ENCODE results near the gene TUFT1.
"Not testable (repeated sequence)": the region's sequence is repeated elsewhere in the genome, so short reads cannot be mapped to it uniquely, and the experiment has no call there.

TUFT1 gene

DNA sequence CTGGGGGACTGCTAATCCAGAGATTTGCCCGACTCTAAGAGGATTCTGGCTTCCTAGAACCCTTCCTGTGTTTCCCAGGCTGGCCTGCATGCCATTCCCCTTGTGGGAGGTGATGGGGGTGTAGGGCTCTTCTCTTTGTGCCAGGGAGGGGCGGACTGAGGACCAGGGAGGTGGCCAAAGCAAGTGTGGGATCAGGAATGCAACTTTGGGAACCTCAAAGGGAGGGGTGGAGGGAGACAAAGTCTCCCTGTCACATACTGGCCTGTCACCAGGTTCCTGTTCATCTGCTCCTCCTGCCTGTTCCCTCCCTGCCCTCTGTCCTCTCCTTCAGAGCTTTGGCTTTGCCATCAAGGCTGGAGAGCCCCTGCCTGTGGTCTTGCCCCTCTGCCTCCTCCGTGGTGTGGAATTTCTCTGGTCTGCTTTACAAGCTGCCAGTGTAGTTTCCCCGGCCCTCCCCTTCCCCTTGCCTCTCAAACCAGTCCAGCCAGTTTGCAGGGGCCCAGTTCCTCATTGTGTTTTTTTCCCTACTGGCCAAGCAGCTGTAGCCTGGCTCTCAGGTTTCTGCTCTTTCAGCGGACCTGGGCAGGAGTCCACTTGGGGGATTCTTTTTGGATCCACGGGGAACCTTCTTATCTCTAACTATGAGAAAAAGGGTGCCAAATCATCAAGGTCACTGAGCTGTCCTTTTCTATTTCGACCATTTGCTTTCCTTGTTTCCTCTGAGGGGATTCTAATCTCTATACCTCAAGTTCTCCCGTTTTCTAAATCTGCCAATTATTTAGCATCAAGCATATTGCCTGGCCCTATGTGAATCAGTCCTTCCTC is 27.1 kb upstream of the TUFT1 start:
- DNase-seq, result no peak

DNA sequence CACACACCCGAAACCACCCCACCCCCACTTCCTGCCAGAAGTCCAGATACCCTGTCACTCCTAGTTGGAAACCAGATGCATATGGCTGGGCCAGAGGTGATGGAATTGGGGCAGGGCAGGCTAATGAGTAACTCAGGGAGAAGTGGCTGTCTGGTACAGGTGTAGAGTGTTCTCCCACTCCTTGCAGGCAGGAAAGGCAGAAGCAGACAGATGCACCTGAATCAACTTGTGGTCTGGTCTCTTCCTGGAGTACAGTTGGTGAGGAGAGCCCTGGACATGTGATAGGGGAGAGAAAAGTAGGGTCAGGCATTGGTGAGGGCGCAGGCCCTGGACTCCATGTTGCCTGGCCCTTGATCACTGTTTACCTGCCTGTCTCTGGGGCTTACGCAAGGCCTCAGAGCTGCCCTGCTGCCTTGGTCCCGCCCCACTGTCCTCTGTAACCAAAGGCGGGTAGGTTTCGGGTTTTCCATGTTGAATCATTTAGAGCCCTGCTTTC is 26.4 kb upstream of the TUFT1 start:
- DNase-seq, result no peak

DNA sequence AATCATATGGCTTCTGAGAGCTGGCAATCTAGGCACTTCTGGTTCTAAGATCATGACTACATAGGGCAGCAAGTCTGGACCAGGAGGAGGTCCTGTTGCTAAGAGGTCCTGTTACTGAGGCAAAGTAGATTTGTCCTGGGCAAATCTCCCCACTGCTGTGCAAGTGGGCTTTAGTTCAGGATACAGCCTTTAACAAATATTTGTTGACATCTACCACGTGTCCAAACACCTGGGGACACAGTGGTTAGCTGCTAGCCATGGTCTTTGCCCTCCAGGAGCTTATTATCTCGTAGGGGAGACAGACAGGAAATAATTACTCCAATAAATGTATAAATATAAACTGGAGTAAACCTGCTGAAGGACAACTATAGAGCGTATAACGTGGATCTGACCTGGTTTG is 25.7 kb upstream of the TUFT1 start:
- DNase-seq, result no peak

DNA sequence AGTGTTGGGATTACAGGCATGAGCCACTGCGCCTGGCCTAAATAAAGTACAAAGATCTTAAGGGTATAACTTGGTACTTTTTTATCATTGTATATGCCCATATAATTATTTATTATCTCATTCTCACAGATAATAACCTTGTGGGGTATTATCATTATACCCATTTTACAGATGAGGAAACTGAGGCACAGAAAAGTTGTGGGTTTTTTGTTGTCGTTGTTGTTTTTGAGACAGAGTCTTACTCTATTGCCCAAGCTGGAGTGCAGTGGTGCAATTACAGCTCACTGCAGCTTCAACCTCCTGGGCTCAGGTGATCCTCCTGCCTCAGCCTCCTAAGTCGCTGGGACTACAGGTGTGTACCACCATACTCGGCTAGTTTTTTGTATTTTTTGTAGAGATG is 24.8 kb upstream of the TUFT1 start:
- no peak for DNase-seq

DNA sequence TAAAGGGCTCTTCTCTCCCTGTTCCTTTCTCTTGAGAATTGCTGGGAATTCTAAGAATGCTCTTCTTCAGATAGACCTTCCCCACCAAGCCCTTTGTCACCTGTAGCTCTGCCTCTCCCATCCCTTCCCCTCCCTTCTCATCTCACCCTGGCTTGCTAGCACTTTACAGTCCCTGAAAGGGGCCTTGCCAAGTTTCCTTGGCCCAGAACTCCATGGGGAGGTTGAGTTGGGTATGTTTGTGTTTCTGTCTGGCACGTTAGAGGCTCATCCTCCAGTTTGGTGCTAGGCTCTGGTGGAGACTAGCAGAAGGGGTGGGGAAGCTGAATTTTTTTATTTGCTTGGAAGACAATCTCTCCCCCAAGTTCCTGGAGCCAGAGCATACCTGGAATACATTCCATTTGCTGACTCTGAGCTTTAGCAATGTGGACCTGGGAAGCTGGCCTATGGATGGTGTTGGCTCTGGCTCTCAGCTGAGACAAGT is 24.0 kb upstream of the TUFT1 start:
- DNase-seq, result no peak

DNA sequence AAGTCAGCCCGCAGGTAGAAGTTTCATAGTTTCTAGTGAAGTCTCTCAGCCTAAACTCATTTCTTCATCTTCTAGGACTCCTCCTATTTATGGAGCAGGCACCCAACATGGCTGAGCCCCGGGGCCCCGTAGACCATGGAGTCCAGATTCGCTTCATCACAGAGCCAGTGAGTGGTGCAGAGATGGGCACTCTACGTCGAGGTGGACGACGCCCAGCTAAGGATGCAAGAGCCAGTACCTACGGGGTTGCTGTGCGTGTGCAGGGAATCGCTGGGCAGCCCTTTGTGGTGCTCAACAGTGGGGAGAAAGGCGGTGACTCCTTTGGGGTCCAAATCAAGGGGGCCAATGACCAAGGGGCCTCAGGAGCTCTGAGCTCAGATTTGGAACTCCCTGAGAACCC is 21.7 kb upstream of the TUFT1 start:
- DNase-seq, result no peak

DNA sequence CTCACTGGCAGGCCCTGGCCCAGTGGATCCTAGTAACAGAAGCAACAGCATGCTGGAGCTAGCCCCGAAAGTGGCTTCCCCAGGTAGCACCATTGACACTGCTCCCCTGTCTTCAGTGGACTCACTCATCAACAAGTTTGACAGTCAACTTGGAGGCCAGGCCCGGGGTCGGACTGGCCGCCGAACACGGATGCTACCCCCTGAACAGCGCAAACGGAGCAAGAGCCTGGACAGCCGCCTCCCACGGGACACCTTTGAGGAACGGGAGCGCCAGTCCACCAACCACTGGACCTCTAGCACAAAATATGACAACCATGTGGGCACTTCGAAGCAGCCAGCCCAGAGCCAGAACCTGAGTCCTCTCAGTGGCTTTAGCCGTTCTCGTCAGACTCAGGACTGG is 21.2 kb upstream of the TUFT1 start:
- DNase-seq, result no peak

DNA sequence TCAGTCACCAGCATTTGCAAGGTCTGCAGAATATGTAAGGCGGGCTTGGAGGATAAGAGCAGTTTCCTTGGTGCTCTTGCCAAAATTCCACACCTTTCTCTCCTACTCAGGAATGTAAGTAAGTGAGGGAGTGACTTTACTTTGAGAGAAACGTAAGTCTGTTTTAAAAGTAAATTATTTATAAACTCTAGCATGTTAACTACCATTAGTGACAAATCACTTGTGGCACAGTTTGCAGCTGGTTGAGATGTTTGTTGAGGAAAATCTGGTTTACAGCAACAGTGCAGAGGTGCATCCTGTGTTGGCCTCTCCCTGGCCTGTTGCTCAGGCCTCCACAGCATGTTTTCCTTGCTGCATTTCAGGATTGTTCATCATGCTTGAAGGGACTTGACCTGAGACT is 20.4 kb upstream of the TUFT1 start:
- no peak for DNase-seq

DNA sequence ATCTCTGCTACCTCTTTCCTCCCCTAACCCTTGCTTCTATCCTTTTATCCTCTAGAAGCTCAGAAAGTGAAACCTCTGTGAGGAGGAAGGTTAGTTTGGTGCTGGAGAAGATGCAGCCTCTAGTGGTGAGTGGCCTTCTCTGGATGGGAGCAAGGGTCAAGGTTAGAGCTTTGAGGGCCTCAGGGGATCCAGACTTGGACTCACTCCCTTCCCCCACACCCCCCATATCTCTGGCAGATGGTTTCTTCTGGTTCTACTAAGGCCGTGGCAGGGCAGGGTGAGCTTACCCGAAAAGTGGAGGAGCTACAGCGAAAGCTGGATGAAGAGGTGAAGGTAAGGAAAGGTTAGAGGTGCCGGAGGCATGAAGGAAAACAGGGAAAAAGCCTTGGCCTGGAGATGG is 19.8 kb upstream of the TUFT1 start:
- DNase-seq, result no peak

DNA sequence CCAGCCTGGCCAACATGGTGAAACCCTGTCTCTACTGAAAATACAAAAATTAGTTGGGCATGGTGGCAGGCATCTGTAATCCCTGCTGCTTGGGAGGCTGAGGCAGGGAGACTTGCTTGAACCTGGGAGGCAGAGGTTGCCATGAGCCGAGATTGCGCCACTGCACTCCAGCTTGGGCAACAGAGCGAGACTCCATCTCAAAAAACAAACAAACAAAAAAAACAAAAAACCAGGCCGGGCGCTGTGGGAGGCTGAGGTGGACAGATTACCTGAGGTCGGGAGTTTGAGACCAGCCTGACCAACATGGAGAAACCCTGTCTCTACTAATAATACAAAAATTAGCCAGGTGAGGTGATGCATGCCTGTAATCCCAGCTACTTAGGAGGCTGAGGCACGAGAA is 17.7 kb upstream of the TUFT1 start:
- DNase-seq, result not testable (repeated sequence)

DNA sequence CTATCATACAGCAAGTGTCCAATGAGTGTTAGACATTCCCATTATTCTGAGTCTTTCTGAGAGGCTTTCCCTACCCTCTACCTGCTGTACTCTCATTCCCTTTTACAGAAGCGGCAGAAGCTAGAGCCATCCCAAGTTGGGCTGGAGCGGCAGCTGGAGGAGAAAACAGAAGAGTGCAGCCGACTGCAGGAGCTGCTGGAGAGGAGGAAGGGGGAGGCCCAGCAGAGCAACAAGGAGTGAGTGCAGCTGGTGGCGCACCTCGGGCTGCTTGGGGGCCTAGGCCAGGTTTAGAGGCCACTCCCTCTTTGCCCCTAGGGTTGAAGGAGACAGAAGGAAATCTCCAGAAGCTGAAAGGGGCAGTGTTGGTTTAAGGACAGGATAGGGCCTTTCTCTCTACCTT is 16.8 kb upstream of the TUFT1 start:
- no peak for DNase-seq

DNA sequence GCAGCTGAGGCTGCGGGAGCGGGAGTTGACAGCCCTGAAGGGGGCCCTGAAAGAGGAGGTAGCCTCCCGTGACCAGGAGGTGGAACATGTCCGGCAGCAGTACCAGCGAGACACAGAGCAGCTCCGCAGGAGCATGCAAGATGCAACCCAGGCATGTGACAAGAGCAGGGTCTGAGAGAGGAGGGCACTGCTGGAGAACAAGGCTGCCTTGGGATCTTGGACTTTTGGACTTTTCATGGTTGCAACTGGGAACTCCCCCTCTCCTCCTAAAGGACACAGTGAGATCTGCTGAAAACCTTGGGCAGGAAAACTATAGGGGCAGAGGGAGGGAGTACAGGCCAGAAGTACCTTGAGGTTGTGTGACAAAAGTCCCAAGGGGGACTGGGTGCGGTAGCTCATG is 15.4 kb upstream of the TUFT1 start:
- no peak for DNase-seq

DNA sequence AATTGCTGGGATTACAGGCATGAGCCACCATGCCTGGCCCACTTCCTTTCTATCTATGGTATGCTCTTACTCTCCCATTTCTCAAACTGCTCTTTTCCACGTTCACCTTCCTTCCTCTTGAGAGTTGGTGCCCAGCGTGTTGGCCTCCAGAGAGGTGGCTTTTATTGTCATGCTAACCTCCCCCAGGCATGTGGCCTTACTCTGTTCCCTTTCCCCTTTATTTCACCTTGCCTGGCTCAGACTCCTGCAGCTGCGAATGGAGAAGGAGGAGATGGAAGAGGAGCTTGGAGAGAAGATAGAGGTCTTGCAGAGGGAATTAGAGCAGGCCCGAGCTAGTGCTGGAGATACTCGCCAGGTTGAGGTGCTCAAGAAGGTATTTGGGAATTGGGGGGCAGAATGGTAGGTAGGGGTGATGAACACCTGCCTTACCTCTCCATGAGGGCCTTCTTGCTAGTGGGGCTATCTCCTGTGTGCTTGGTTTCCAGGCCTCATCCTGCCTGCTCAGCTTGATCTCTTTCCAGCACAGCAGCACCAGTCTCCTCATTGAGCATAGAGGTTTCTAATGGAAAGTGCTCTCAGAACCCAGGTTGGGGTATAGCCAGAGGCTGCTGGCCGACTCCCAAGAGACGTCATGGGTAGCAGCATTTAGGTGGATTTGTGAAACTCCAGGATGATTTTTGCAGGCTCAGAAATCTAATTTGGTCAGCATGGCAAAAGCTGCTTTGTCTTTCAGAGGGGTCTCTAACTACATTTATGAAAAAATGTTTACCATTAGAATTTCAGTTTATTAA is 13.2 kb upstream of the TUFT1 start:
- peak; percentile 60 for DNase-seq

DNA sequence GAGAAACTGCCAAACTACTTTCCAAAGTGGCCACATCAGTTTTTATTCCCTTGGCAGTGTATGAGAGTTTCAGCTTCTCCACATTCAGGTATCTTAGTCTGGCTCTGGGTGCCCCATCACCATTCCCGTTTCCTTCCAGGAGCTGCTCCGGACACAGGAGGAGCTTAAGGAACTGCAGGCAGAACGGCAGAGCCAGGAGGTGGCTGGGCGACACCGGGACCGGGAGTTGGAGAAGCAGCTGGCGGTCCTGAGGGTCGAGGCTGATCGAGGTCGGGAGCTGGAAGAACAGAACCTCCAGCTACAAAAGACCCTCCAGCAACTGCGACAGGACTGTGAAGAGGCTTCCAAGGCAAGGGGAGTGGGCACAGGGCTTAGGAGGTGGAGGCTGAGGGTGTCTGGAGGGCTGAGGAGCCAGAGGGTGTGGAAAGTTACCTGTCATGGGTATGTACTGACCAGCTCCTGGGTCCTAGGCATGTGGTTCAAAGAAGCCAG is 10.9 kb upstream of the TUFT1 start:
- DNase-seq, result no peak

DNA sequence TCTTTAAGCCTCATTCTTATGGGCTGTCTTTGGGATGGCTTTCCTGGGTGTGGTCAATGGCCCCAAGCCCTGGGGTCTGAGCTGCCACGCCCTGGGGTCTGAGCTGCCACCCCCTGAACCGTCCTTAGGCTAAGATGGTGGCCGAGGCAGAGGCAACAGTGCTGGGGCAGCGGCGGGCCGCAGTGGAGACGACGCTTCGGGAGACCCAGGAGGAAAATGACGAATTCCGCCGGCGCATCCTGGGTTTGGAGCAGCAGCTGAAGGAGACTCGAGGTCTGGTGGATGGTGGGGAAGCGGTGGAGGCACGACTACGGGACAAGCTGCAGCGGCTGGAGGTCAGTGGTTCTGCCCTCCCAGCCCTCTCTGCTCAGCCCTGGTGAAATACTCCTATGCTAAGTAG is 10.3 kb upstream of the TUFT1 start:
- no peak for DNase-seq

DNA sequence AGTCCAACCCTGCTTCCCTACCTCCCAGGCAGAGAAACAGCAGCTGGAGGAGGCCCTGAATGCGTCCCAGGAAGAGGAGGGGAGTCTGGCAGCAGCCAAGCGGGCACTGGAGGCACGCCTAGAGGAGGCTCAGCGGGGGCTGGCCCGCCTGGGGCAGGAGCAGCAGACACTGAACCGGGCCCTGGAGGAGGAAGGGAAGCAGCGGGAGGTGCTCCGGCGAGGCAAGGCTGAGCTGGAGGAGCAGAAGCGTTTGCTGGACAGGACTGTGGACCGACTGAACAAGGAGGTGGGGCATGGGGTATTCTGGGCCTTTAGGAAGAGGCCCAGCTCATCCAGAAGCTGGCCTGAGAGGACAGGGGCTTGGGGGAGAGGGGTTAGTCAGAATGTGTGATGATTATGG is 9.6 kb upstream of the TUFT1 start:
- DNase-seq, result no peak

DNA sequence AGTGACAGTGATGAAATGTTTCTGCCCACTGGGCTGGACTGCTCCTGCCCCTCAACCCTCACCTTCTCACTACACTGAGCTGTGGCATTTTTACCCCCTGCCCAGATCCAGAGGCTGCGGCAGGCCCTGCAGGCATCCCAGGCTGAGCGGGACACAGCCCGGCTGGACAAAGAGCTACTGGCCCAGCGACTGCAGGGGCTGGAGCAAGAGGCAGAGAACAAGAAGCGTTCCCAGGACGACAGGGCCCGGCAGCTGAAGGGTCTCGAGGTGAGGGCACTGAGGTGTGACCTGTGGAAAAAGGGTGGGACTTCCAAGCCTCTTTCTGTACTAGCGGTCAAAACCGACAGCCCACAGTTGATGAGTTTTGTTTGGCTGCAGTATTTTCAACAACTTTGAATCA is 6.2 kb upstream of the TUFT1 start:
- DNase-seq, result no peak

DNA sequence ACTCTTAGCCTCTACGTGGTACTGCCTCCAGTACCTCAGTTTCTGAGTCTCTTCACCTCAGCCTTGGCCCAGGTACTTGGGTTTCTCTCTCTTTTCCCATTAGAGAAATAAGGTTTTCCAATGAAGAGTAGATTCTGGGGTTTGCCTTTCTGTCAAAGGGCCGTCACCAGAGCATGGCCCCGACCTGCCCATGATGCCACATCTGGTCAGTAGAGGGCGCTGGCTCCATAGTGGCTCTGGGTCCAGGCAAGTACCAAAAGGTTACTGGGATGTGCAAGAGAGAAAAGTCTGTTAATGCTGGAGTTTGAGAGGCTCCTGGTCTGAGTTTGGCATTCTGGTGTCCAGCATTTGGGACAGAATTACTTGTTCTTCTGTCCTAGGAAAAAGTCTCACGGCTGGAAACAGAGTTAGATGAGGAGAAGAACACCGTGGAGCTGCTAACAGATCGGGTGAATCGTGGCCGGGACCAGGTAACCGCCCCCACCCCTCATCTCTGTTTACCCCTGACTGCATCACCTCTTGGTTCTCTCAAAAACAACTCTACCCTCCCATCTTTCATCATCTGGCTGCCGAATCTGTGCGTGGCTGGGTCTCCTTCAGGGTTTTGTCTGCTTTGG is 5.3 kb upstream of the TUFT1 start:
- peak; percentile 81 for DNase-seq

DNA sequence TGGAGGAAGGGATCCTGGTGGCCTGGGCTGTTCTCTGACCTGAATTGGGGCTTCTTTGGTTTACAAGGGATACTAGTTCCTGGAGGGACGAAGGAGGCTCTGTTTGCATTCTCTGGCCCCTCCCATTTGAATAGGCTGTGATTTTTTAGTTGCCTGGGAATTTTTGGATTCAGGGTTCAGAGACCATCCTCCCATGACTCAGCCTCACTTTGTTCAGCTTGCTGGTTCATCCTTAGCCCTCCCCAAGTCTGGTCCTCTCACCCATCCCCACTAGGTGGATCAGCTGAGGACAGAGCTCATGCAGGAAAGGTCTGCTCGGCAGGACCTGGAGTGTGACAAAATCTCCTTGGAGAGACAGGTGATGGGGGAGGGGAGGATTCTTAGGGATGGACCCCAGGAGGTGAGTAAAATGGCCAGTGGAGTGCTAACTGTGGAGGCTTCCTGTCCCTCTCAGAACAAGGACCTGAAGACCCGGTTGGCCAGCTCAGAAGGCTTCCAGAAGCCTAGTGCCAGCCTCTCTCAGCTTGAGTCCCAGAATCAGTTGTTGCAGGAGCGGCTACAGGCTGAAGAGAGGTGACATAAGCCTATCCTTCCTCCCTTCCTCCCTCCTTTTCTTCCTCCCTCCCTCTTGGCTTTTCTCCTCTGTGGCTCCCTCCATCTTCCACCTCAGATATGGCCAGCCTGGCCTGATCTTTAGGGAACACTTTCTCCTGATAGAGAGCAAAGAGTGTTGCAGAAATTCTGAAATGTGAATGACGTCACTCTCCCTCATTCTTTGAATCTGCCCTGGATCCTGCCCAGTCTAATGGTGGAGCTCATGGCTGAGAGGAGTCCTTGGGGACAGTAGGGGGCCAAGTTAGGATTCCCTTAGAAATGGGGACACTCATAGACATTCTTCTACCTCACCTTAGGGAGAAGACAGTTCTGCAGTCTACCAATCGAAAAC is 4.5 kb upstream of the TUFT1 start:
- no peak for DNase-seq

DNA sequence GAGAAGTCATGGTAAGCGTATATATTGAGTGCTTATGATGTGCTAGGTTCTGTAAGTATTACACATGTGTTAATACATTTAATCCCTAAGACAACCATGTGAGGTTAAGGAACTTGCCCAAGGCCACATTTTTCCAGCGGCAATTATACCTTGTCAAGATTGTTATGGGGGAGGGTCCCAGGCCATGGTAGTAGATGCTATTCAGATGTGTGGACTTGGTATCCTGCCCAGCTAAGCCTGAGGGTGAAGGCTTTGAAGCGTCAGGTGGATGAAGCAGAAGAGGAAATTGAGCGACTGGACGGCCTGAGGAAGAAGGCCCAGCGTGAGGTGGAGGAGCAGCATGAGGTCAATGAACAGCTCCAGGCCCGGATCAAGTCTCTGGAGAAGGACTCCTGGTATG is 3.6 kb upstream of the TUFT1 start:
- DNase-seq, result no peak

DNA sequence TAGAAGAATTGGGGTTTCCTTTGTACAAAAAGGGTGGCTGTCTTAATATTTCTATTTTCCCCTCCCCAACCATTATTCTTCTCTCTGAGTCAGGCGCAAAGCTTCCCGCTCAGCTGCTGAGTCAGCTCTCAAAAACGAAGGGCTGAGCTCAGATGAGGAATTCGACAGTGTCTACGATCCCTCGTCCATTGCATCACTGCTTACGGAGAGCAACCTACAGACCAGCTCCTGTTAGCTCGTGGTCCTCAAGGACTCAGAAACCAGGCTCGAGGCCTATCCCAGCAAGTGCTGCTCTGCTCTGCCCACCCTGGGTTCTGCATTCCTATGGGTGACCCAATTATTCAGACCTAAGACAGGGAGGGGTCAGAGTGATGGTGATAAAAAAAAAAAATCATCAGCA is 3.0 kb upstream of the TUFT1 start:
- no peak for DNase-seq

DNA sequence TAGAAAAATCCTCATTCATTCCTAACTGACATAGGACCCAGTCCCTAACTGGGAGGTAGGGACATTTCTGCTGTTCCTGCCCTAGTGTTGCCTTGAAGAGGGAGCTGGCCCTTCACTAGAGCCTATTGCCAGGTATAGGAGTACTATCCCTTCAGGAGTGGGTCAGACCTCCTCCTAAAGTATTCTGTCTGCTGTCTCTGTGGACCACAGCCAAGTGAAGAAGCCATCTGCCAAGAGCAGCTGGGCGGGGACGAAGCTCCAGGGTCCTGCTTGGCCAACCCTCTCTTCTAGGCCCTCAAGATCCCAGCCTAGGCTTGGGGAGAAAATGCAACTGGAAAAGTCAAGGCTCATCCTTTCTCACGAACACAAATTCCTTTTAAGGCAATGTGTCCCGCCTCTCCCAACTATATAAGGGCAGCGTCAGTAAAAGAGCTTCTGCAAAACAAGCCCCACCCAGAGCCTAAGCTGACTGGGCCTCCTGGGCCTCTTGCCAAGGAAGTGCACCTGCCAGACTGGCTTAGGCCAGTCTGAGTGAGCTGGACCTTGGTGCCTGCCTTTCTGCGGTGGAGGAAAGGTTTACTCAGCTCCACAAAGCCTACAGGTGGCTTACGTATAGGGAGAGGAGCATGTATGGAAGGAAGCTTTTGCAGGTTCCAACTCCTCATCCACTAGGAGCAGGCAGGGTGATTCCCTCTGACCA is 638 bp upstream of the TUFT1 start:
- DNase-seq, result peak; percentile 86
